Calu3 (cell line): ENCODE measurements around the gene GRID2. TPM values are rescaled to one million over a fixed set of nuclear protein-coding genes. Genes with fewer than 3 reads are reported as not detected.

Source experiments
- BruUV-seq: library from RNA; stranded (reverse); fragments of 400-500 nt; replicated peaks from 2 replicates; lab custom pipeline; 2021; lab: Mats Ljungman, UMichigan
- CTCF ChIA-PET: fragments of 300-600 bp; sonication (Branson Sonifier 250); formaldehyde crosslinking; loops from one replicate; lab custom pipeline; 2022; ENCODE audit warnings: antibody characterized with exemption; lab: Charles Lee
- DNase-seq: peaks from one replicate; pipeline ENCODE4 v3.0.0; 2022
- H3K27ac Mint-ChIP-seq: one replicate; pipeline ENCODE4 v1.8.0; 2022; ENCODE audit warnings: mixed read lengths; ENCODE audit not compliant: unreplicated experiment
- H3K27me3 Mint-ChIP-seq: one replicate; pipeline ENCODE4 v1.8.0; 2022; ENCODE audit warnings: mixed read lengths; ENCODE audit not compliant: unreplicated experiment
- H3K36me3 Mint-ChIP-seq: one replicate; pipeline ENCODE4 v1.8.0; 2022; ENCODE audit warnings: mild to moderate bottlenecking, moderate library complexity, mixed read lengths; ENCODE audit not compliant: insufficient read depth, unreplicated experiment
- H3K4me1 Mint-ChIP-seq: one replicate; pipeline ENCODE4 v1.8.0; 2022; ENCODE audit warnings: mild to moderate bottlenecking, low read depth, mixed read lengths; ENCODE audit not compliant: unreplicated experiment
- H3K4me3 Mint-ChIP-seq: one replicate; pipeline ENCODE4 v1.8.0; 2022; ENCODE audit warnings: mild to moderate bottlenecking, low read depth, moderate library complexity, mixed read lengths; ENCODE audit not compliant: unreplicated experiment
- H3K9me3 Mint-ChIP-seq: one replicate; pipeline ENCODE4 v1.8.0; 2022; ENCODE audit warnings: low read depth, mixed read lengths; ENCODE audit not compliant: unreplicated experiment
- intact Hi-C: fragments of 100-400 bp; cut with micrococcal nuclease; formaldehyde crosslinking; loops from one replicate; pipeline ENCODE4 v1.10.0; 2022; ENCODE audit not compliant: unreplicated experiment
- total RNA-seq: library from RNA; stranded (reverse); gene quantifications from 2 replicates; pipeline ENCODE4 v1.2.3, GENCODE V29; 2022
- TF ChIP-seq, protein P1 (sequence below): fragments of 200-600 bp; IDR thresholded peaks from one replicate; pipeline ENCODE4 v1.8.0; 2022; ENCODE audit warnings: antibody characterized with exemption; ENCODE audit not compliant: unreplicated experiment

Gene GRID2
- total RNA-seq, 1 experiment from 2014 or later: not detected

DNA sequence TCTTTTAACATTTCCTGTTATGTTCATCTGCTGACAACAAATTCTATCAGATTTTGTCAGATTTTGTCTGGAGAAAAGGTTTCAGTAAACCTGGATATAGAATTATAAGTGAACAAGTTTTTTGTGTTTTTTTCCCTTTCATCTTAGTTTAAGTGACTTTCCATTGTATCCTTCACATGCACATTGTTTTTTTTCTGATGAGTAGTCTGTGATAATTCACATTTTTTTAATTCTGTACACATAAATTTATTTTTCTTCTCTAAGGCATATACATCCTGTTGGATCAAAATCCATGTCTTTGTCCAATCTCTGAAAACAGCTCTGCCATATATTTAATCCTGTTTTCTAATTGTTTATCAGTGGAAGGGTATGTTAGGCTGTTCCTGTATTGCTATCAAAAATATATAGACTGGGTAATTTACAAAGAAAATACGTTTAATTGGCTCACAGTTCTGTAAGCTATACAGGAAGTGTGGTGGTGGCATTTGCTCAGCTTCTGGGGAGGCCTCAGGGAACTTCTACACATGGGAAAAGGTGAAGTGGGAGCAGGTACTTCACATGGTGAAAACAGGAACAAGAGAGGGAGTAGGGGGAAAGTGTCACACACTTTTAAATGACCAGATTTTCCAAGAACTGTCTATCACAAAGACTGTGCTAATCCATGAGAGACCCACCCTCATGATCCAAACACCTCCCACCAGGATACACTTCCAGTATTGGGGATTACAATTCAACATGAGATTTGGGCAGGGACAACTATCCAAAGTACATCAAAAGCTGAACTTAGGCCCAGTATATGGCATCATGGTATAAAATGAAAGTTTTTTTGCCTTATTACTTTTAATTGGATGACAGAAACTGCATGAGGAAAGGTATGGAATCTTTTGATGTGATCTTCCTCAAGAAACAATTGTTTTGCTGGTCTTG lies 45.6 kb upstream of the GRID2 start:
- Mint-ChIP-seq H3K36me3 (no peaks in the 10 kb centered on the region), H3K27ac (no peak overlapping the region), H3K9me3 (peaks cover 3% of the 10 kb centered on the region), H3K4me3 (no peak overlapping the region), H3K4me1 (no peaks in the 10 kb centered on the region), H3K27me3 (no peaks in the 10 kb centered on the region)
- TF ChIP-seq, protein P1, sequence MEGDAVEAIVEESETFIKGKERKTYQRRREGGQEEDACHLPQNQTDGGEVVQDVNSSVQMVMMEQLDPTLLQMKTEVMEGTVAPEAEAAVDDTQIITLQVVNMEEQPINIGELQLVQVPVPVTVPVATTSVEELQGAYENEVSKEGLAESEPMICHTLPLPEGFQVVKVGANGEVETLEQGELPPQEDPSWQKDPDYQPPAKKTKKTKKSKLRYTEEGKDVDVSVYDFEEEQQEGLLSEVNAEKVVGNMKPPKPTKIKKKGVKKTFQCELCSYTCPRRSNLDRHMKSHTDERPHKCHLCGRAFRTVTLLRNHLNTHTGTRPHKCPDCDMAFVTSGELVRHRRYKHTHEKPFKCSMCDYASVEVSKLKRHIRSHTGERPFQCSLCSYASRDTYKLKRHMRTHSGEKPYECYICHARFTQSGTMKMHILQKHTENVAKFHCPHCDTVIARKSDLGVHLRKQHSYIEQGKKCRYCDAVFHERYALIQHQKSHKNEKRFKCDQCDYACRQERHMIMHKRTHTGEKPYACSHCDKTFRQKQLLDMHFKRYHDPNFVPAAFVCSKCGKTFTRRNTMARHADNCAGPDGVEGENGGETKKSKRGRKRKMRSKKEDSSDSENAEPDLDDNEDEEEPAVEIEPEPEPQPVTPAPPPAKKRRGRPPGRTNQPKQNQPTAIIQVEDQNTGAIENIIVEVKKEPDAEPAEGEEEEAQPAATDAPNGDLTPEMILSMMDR: no peak
- CTCF ChIA-PET: no interaction called here
- no peak for DNase-seq
- intact Hi-C loops: no loop called here
- BruUV-seq: no TSS peak

DNA sequence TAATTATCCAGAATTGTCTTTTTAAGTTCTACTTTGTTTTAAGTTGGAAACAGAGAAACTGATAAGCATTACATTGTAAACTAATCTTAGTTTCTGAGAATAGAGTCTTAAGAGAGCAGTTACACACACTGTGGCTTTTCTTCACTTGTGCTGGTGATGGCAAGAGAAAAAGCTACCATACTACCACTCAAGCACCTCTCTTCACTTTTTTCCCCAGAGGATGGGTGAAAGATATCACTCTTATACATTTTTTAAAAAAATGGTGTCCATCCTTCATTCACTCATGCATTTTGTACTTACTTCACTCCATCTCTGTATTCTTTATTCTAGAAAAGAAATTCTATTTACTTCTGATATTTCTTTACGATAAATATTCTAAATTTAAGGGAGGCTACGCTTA lies 42.5 kb upstream of the GRID2 start:
- intact Hi-C loops: no loop called here
- H3K9me3 Mint-ChIP-seq: peaks cover 3% of the 10 kb centered on the region
- CTCF ChIA-PET: no interaction called here
- H3K27ac Mint-ChIP-seq: no peak overlapping the region
- DNase-seq: no peak
- no peaks in the 10 kb centered on the region for H3K36me3 Mint-ChIP-seq
- BruUV-seq: no TSS peak
- no peak overlapping the region for H3K4me3 Mint-ChIP-seq
- no peaks in the 10 kb centered on the region for H3K27me3 Mint-ChIP-seq
- no peaks in the 10 kb centered on the region for H3K4me1 Mint-ChIP-seq
- TF ChIP-seq, protein P1: no peak

DNA sequence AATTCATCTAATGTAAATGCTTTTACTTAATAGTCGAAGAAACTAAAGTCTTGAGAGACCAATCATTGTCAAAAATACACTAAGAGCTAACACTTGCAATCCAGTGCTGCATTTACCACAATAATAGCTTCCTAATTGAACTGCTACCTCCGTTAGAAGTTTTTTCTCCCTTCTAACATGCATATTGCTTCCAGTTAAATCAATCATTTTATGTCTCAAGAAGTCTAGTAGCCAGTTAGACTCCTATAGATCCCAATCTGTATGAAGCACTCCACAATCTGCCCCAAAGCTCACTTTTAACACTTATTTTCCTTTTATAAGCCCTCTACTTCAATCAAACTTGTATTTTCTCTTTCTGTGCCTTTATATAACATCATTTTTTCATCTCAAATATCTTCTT lies 41.4 kb upstream of the GRID2 start:
- no peaks in the 10 kb centered on the region for H3K27me3 Mint-ChIP-seq
- peaks cover 3% of the 10 kb centered on the region for H3K9me3 Mint-ChIP-seq
- no peak overlapping the region for H3K4me3 Mint-ChIP-seq
- H3K36me3 Mint-ChIP-seq: no peaks in the 10 kb centered on the region
- no TSS peak for BruUV-seq
- no peak overlapping the region for H3K27ac Mint-ChIP-seq
- intact Hi-C loops: no loop called here
- TF ChIP-seq, protein P1: no peak
- no peaks in the 10 kb centered on the region for H3K4me1 Mint-ChIP-seq
- DNase-seq: no peak
- CTCF ChIA-PET: no interaction called here

DNA sequence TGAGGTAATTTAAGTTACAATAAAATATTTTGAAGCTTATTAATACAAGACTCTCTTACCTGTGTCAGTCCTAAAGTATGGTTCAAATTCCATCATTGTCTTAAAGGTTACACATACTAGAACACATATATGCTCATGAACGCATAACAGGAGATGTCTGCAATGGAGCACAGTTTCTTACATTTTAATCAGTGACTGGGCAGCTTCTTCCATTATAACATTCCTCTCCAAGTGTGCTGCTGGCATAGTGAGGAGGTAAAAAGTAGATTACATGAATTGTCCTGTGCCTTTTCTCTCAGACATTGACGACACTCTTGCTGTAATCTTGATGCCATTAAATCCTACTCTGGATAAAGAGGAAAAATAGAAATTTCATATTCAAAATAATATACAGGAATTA lies 40.8 kb upstream of the GRID2 start:
- H3K36me3 Mint-ChIP-seq: no peaks in the 10 kb centered on the region

More for the DNA sequence above, 40.8 kb upstream of the GRID2 start:
- no peak for DNase-seq
- Mint-ChIP-seq H3K9me3 (peaks cover 3% of the 10 kb centered on the region), H3K4me1 (no peaks in the 10 kb centered on the region), H3K27ac (no peak overlapping the region), H3K27me3 (no peaks in the 10 kb centered on the region), H3K4me3 (no peak overlapping the region)
- TF ChIP-seq, protein P1: no peak
- CTCF ChIA-PET: no interaction called here
- BruUV-seq: no TSS peak
- intact Hi-C loops: no loop called here
